H1 (cell line): ENCODE results near the gene GSG1L2. TPM values are rescaled to one million over a fixed set of nuclear protein-coding genes. Genes with fewer than 3 reads are reported as not detected.

ENCODE experiments used
- CTCF ChIA-PET: fragments of 300-600 bp; sonication (Branson Sonifier 250); formaldehyde crosslinking; loops from one replicate; lab custom pipeline; 2021; ENCODE audit not compliant: partially characterized antibody; lab: Charles Lee
- POLR2A ChIA-PET: fragments of 300-600 bp; sonication (Branson Sonifier 250); formaldehyde crosslinking; loops from one replicate; lab custom pipeline; 2021; ENCODE audit warnings: inconsistent platforms; ENCODE audit not compliant: partially characterized antibody; lab: Charles Lee
- DNase-seq, 2 experiments: peaks; one replicate each; pipeline versions ENCODE4 v3.0.0 to v3.0.0-alpha.2; 2010 to 2022; ENCODE audit warnings: low spot score in 2 of 2, low read depth in 1 of 2, mixed read lengths in 1 of 2
- FAIRE-seq: peaks from 2 replicates; lab custom pipeline; 2011; peaks lifted over from hg19 to GRCh38; lab: Jason Lieb, UNC
- H2AFZ ChIP-seq: 2 replicates; pipeline ENCODE4 v1.8.1; 2012; ENCODE audit warnings: low read length, inconsistent platforms
- H2AK5ac ChIP-seq: 2 replicates; pipeline ENCODE4 v1.6.1; 2013; ENCODE audit warnings: low read depth, low read length
- H2BK120ac ChIP-seq: replicated peaks from 2 replicates; pipeline ENCODE3; 2013; ENCODE audit warnings: low read depth, low read length, inconsistent platforms
- H2BK12ac ChIP-seq: 2 replicates; pipeline ENCODE4 v1.6.1; 2013; ENCODE audit warnings: low read depth, low read length
- H2BK15ac ChIP-seq: 2 replicates; pipeline ENCODE4 v1.6.1; 2013; ENCODE audit warnings: low read length
- H2BK20ac ChIP-seq: 2 replicates; pipeline ENCODE4 v1.6.1; 2013; ENCODE audit warnings: low read length
- H2BK5ac ChIP-seq: 2 replicates; pipeline ENCODE4 v1.6.1; 2013; ENCODE audit warnings: low read depth, low read length
- H3K14ac ChIP-seq: 2 replicates; pipeline ENCODE4 v1.6.1; 2013; ENCODE audit warnings: inconsistent platforms; ENCODE audit not compliant: insufficient read length
- H3K18ac ChIP-seq: 2 replicates; pipeline ENCODE4 v1.6.1; 2013; ENCODE audit warnings: low read length; ENCODE audit errors: extremely low read depth
- H3K23ac ChIP-seq: 2 replicates; pipeline ENCODE4 v1.6.1; 2013; ENCODE audit warnings: inconsistent platforms; ENCODE audit not compliant: insufficient read length
- H3K23me2 ChIP-seq: 2 replicates; pipeline ENCODE4 v1.6.1; 2013; ENCODE audit warnings: low read depth, low read length
- H3K27ac ChIP-seq: 2 replicates; pipeline ENCODE4 v1.6.1; 2011; ENCODE audit warnings: low read depth, low read length, inconsistent platforms
- H3K27me3 ChIP-seq, 4 experiments: replicated peaks in 1 of 4; 1 replicate in 1 of 4; 2 replicates in 3 of 4; pipeline versions ENCODE4 v1.6.1 to v1.8.1; 2011 to 2013; ENCODE audit warnings: low read length in 3 of 4, mild to moderate bottlenecking in 3 of 4, inconsistent platforms in 2 of 4, mixed read lengths in 2 of 4, moderate library complexity in 1 of 4; ENCODE audit not compliant: control insufficient read depth in 3 of 4, insufficient read depth in 3 of 4; ENCODE audit errors: extremely low read depth in 1 of 4
- H3K36me3 ChIP-seq, 4 experiments: 2 replicates each; pipeline versions ENCODE4 v1.6.1 to v1.8.1; 2011 to 2013; ENCODE audit warnings: mild to moderate bottlenecking in 4 of 4, low read length in 3 of 4, moderate library complexity in 2 of 4, control low read depth in 1 of 4, inconsistent platforms in 1 of 4; ENCODE audit not compliant: insufficient read depth in 4 of 4, control insufficient read depth in 2 of 4
- H3K4ac ChIP-seq: replicated peaks from 2 replicates; pipeline ENCODE3; 2013; ENCODE audit warnings: low read length, low read depth, mixed read lengths, inconsistent platforms; ENCODE audit not compliant: insufficient read length
- H3K4me1 ChIP-seq, 4 experiments: replicated peaks in 1 of 4; 1 replicate in 1 of 4; 2 replicates in 3 of 4; pipeline versions ENCODE4 v1.6.1 to v1.8.1; 2011 to 2013; ENCODE audit warnings: low read length in 3 of 4, inconsistent platforms in 2 of 4, mixed read lengths in 1 of 4; ENCODE audit not compliant: insufficient read depth in 4 of 4, control insufficient read depth in 3 of 4
- H3K4me2 ChIP-seq, 2 experiments: 2 replicates each; pipeline versions ENCODE4 v1.6.1 to v1.8.1; 2011 to 2013; ENCODE audit warnings: low read depth in 2 of 2, low read length in 2 of 2, control low read depth in 1 of 2, inconsistent platforms in 1 of 2, mild to moderate bottlenecking in 1 of 2; ENCODE audit not compliant: insufficient read depth in 1 of 2
- H3K4me3 ChIP-seq, 4 experiments: fragments of 200-600, 300-600 bp in 1 of 4; sonication (generic), shearing (Covaris generic), sonication (Bioruptor Twin) in 1 of 4; 2 replicates each; pipeline versions ENCODE4 v1.5.1 to v1.8.1; 2011 to 2016; ENCODE audit warnings: low read length in 4 of 4, low read depth in 3 of 4, control low read depth in 2 of 4, inconsistent platforms in 2 of 4, mild to moderate bottlenecking in 2 of 4, mixed read lengths in 1 of 4, moderate library complexity in 1 of 4; ENCODE audit not compliant: insufficient read depth in 2 of 4; ENCODE audit errors: extremely low read depth in 1 of 4
- H3K56ac ChIP-seq: replicated peaks from 2 replicates; pipeline ENCODE3; 2013; ENCODE audit warnings: low read depth, mild to moderate bottlenecking, mixed read lengths, low read length, inconsistent platforms; ENCODE audit not compliant: insufficient read length
- H3K79me1 ChIP-seq: 2 replicates; pipeline ENCODE4 v1.6.1; 2013; ENCODE audit warnings: low read depth, low read length, control low read depth
- H3K79me2 ChIP-seq, 2 experiments: 2 replicates each; pipeline versions ENCODE4 v1.6.1 to v1.8.1; 2012 to 2013; ENCODE audit warnings: low read length in 2 of 2, mild to moderate bottlenecking in 2 of 2, inconsistent platforms in 1 of 2; ENCODE audit not compliant: insufficient read depth in 2 of 2, control insufficient read depth in 1 of 2
- H3K9ac ChIP-seq, 4 experiments: replicated peaks in 1 of 4; 1 replicate in 1 of 4; 2 replicates in 3 of 4; pipeline versions ENCODE4 v1.6.1 to v1.8.1; 2011 to 2013; ENCODE audit warnings: low read depth in 3 of 4, low read length in 3 of 4, control low read depth in 2 of 4, mild to moderate bottlenecking in 2 of 4, moderate library complexity in 2 of 4, inconsistent platforms in 1 of 4; ENCODE audit errors: extremely low read depth in 1 of 4
- H3K9me3 ChIP-seq, 2 experiments: 2 replicates each; pipeline versions ENCODE4 v1.6.1 to v1.8.1; 2012 to 2013; ENCODE audit warnings: mild to moderate bottlenecking in 2 of 2, moderate library complexity in 2 of 2, control low read depth in 1 of 2, inconsistent platforms in 1 of 2, low read depth in 1 of 2, low read length in 1 of 2, mixed read lengths in 1 of 2; ENCODE audit not compliant: insufficient read depth in 2 of 2
- H4K20me1 ChIP-seq, 2 experiments: replicated peaks in 1 of 2; 2 replicates each; pipeline versions ENCODE3 to v1.8.1; 2011 to 2013; ENCODE audit warnings: inconsistent platforms in 2 of 2, low read length in 2 of 2, mild to moderate bottlenecking in 1 of 2; ENCODE audit not compliant: insufficient read depth in 2 of 2, control insufficient read depth in 1 of 2
- H4K5ac ChIP-seq: 2 replicates; pipeline ENCODE4 v1.6.1; 2013; ENCODE audit warnings: low read length, low read depth, mixed read lengths, inconsistent platforms; ENCODE audit not compliant: insufficient read length
- H4K8ac ChIP-seq: 2 replicates; pipeline ENCODE4 v1.8.0; 2013; ENCODE audit warnings: mild to moderate bottlenecking, moderate library complexity, low read length, inconsistent platforms; ENCODE audit not compliant: insufficient read depth; ENCODE audit errors: extremely low read depth
- H4K91ac ChIP-seq: replicated peaks from 2 replicates; pipeline ENCODE3; 2013; ENCODE audit warnings: low read length, mixed read lengths, inconsistent platforms; ENCODE audit not compliant: insufficient read length
- FOSL1 ChIP-seq: IDR thresholded peaks from 2 replicates; pipeline ENCODE4 v1.6.1; 2011; ENCODE audit warnings: mild to moderate bottlenecking, low read depth, low read length, moderate library complexity; ENCODE audit not compliant: insufficient read depth
- GABPA ChIP-seq: IDR thresholded peaks from 2 replicates; pipeline ENCODE4 v1.6.1; 2011; ENCODE audit warnings: mild to moderate bottlenecking, low read length, moderate library complexity, borderline replicate concordance; ENCODE audit not compliant: insufficient read depth
- RXRA ChIP-seq: IDR thresholded peaks from 2 replicates; pipeline ENCODE4 v1.6.1; 2011; ENCODE audit warnings: low read depth, mild to moderate bottlenecking, low read length, moderate library complexity; ENCODE audit not compliant: insufficient read depth
- SIN3A ChIP-seq, 2 experiments: IDR thresholded peaks in 1 of 2; conservative IDR thresholded peaks in 1 of 2; 2 replicates each; pipeline ENCODE4 v1.6.1; 2011 to 2012; ENCODE audit warnings: low read length in 2 of 2, improper control_type of control experiment in 1 of 2, low read depth in 1 of 2, mild to moderate bottlenecking in 1 of 2
- WGBS, 2 experiments: shearing (Covaris generic) in 1 of 2; methylation state at CpG; one replicate each; pipeline versions ENCODE4 v1.1.6 to v1.1.7; 2013 to 2015; ENCODE audit warnings: low lambda C conversion rate in 2 of 2, mixed read lengths in 2 of 2, inconsistent platforms in 1 of 2, low coverage in 1 of 2, missing lambda C conversion rate in 1 of 2; ENCODE audit not compliant: insufficient replicate concordance in 2 of 2, insufficient coverage in 1 of 2, insufficient read length in 1 of 2; ENCODE audit errors: extremely low coverage in 1 of 2, missing lambda C conversion rate in 1 of 2; 5-methylcytosine and 5-hydroxymethylcytosine counted together
- polyA plus RNA-seq, 7 experiments: library from polyadenylated mRNA; depleted of rRNA in 3 of 7; stranded (reverse) in 5 of 7; unstranded in 2 of 7; fragments of >200 nt in 5 of 7; fragments of 200-250 nt in 2 of 7; gene quantifications; 1 replicate in 5 of 7; 2 replicates in 1 of 7; 4 replicates in 1 of 7; pipeline versions ENCODE4 v1.2.1 to v1.2.3, GENCODE V29; 2011 to 2013; ENCODE audit warnings: missing spikeins in 2 of 7, mixed read lengths in 2 of 7
- total RNA-seq: library from RNA; stranded (reverse); fragmentation: NEBNext Ultra II Directional; extraction: Animal tissue kit (Norgen Biotek cat#: 25700); gene quantifications from 2 replicates; pipeline ENCODE4 v1.2.1, GENCODE V29; 2021

GSG1L2 gene
- total and polyA plus RNA-seq, 2 of the 8 experiments (the other 6 are each of a cell fraction or from before 2014, with no cell fraction given): not detected

DNA sequence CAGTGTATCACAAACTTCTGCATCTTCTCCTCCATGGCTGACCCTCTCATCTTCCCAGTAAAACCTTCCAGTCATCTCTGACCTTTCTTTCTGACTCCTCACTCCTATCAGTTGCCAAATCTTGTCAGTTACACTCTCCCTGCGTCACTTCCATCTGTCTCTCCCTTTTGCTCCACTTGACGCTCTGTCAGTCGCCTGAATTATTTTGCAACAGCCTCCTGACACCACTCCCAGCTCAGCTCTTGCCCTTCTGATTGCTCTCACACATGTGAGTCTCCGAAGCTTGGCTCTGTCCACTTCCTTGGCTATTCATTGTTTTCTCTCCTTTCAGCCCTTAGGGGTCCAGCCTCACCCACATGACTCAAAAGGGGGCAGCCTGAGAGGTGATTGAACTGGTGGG, 58.2 kb downstream of the GSG1L2 start:
- H3K27ac ChIP-seq: no peak overlapping the region
- H4K5ac ChIP-seq: no peak overlapping the region
- H3K4me3 ChIP-seq: no peak overlapping the region
- no peak overlapping the region for H2AFZ ChIP-seq
- no peaks in the 10 kb centered on the region for H3K79me1 ChIP-seq
- no peaks in the 10 kb centered on the region for H4K20me1 ChIP-seq
- no peak overlapping the region for H2BK120ac ChIP-seq
- no peak overlapping the region for H2BK12ac ChIP-seq
- H3K18ac ChIP-seq: no peak overlapping the region
- peak overlapping the region; percentile 61; the same call in 1 of the 2 replicates for H2BK15ac ChIP-seq
- H3K79me2 ChIP-seq: no peaks in the 10 kb centered on the region
- TF ChIP-seq GABPA (no peak), FOSL1 (no peak), SIN3A (conservative IDR thresholded peaks at IDR 0.05 in 1 of 2, IDR thresholded peaks at IDR 0.05 in 1 of 2; ENCODE audit: low read depth in 1 of 2, low read length in 2 of 2) (no peak), RXRA (no peak)
- no peak overlapping the region for H2AK5ac ChIP-seq
- FAIRE-seq (no peak), DNase-seq (no peak)
- no peak overlapping the region for H3K4ac ChIP-seq
- H3K9ac ChIP-seq: no peak overlapping the region
- no peak overlapping the region for H3K23ac ChIP-seq
- CTCF ChIA-PET: no interaction called here
- H3K23me2 ChIP-seq: no peaks in the 10 kb centered on the region
- H2BK20ac ChIP-seq: no peak overlapping the region
- no peaks in the 10 kb centered on the region for H3K9me3 ChIP-seq
- H3K4me2 ChIP-seq: no peak overlapping the region
- no peaks in the 10 kb centered on the region for H3K4me1 ChIP-seq
- no peak overlapping the region for H4K91ac ChIP-seq
- 77% methylated on average over 4 of the region's 4 CpGs; no CpG with 5 or more reads in 1 of the 2 experiments for WGBS, 2 experiments
- no peak overlapping the region for H3K14ac ChIP-seq
- no peaks in the 10 kb centered on the region for H3K27me3 ChIP-seq
- POLR2A ChIA-PET: no interaction called here
- H3K36me3 ChIP-seq: no peaks in the 10 kb centered on the region
- H2BK5ac ChIP-seq: no peak overlapping the region
- H4K8ac ChIP-seq: no peak overlapping the region
- no peak overlapping the region for H3K56ac ChIP-seq
